ENCODE data around the gene DNM2. TPM values are rescaled to one million over a fixed set of nuclear protein-coding genes. Genes with fewer than 3 reads are reported as not detected.
A peak's percentile ranks its signal among the peaks of the same experiment; 100 is the strongest.
"Not testable (repeated sequence)": the region's sequence is repeated elsewhere in the genome, so short reads cannot be mapped to it uniquely, and the experiment has no call there.

The DNM2 gene
- total RNA-seq, 1 donor from 2014 or later, result 227 TPM

- TF ChIP-seq CTCF (IDR thresholded peaks at IDR 0.05; ENCODE audit: partially characterized antibody, unreplicated experiment), result no peak
- H3K4me3 Mint-ChIP-seq (ENCODE audit: unreplicated experiment), result no peak overlapping the region
- H3K27me3 Mint-ChIP-seq (ENCODE audit: unreplicated experiment), result peaks cover 14% of the 10 kb centered on the region
- no peaks in the 10 kb centered on the region for H3K36me3 Mint-ChIP-seq (ENCODE audit: unreplicated experiment)
- no peak for DNase-seq
- H3K4me1 Mint-ChIP-seq (ENCODE audit: low read depth, unreplicated experiment), result peaks cover 12% of the 10 kb centered on the region
- peaks cover 13% of the 10 kb centered on the region for H3K9me3 Mint-ChIP-seq (ENCODE audit: unreplicated experiment)
- H3K27ac Mint-ChIP-seq (ENCODE audit: unreplicated experiment), result no peak overlapping the region
These were observed 151.1 kb downstream of the DNM2 start for GRCh38 chr19:10868872-10869547.

GRCh38 chr19:10869872-10870311 lies 152.0 kb downstream of the DNM2 start:
- H3K27ac Mint-ChIP-seq (ENCODE audit: unreplicated experiment), result peak overlapping the region; percentile 97
- H3K4me1 Mint-ChIP-seq (ENCODE audit: low read depth, unreplicated experiment), result peaks cover 11% of the 10 kb centered on the region
- H3K27me3 Mint-ChIP-seq (ENCODE audit: unreplicated experiment), result peaks cover 12% of the 10 kb centered on the region
- H3K36me3 Mint-ChIP-seq (ENCODE audit: unreplicated experiment); DNase-seq: not testable (repeated sequence)
- peaks cover 13% of the 10 kb centered on the region for H3K9me3 Mint-ChIP-seq (ENCODE audit: unreplicated experiment)
- peak overlapping the region; percentile 87 for H3K4me3 Mint-ChIP-seq (ENCODE audit: unreplicated experiment)

- Mint-ChIP-seq H3K9me3 (ENCODE audit: unreplicated experiment) (peaks cover 13% of the 10 kb centered on the region), H3K4me1 (ENCODE audit: low read depth, unreplicated experiment) (peaks cover 14% of the 10 kb centered on the region), H3K36me3 (ENCODE audit: unreplicated experiment) (no peaks in the 10 kb centered on the region), H3K4me3 (ENCODE audit: unreplicated experiment) (peak overlapping the region; percentile 87), H3K27me3 (ENCODE audit: unreplicated experiment) (peaks cover 12% of the 10 kb centered on the region), H3K27ac (ENCODE audit: unreplicated experiment) (peak overlapping the region; percentile 97)
- TF ChIP-seq CTCF (IDR thresholded peaks at IDR 0.05; ENCODE audit: partially characterized antibody, unreplicated experiment), result no peak
- DNase-seq, result no peak
These were observed 152.6 kb downstream of the DNM2 start for GRCh38 chr19:10870501-10870954.

GRCh38 chr19:10870955-10871603 lies 153.2 kb downstream of the DNM2 start, which contains the start of gene CARM1:
Gene CARM1 (plus strand): TSS chr19:10871553. CDS start chr19:10871703, 150 bp downstream.
- TF ChIP-seq CTCF (IDR thresholded peaks at IDR 0.05; ENCODE audit: partially characterized antibody, unreplicated experiment), result peak; percentile 68
- H3K36me3 Mint-ChIP-seq (ENCODE audit: unreplicated experiment), result no peaks in the 10 kb centered on the region
- H3K27me3 Mint-ChIP-seq (ENCODE audit: unreplicated experiment), result peaks cover 12% of the 10 kb centered on the region
- peak; percentile 99 for DNase-seq
- peaks cover 14% of the 10 kb centered on the region for H3K4me1 Mint-ChIP-seq (ENCODE audit: low read depth, unreplicated experiment)
- peak within 1 kb of the TSS; percentile 99 for H3K4me3 Mint-ChIP-seq (ENCODE audit: unreplicated experiment)
- peaks cover 13% of the 10 kb centered on the region for H3K9me3 Mint-ChIP-seq (ENCODE audit: unreplicated experiment)
- peak within 1 kb of the TSS; percentile 97 for H3K27ac Mint-ChIP-seq (ENCODE audit: unreplicated experiment)

GRCh38 chr19:10871711-10872545 lies 154.0 kb downstream of the DNM2 start:
- Mint-ChIP-seq H3K4me3 (ENCODE audit: unreplicated experiment) (peak overlapping the region; percentile 99), H3K36me3 (ENCODE audit: unreplicated experiment) (no peaks in the 10 kb centered on the region), H3K4me1 (ENCODE audit: low read depth, unreplicated experiment) (peaks cover 14% of the 10 kb centered on the region), H3K27me3 (ENCODE audit: unreplicated experiment) (peaks cover 12% of the 10 kb centered on the region), H3K27ac (ENCODE audit: unreplicated experiment) (peak overlapping the region; percentile 97), H3K9me3 (ENCODE audit: unreplicated experiment) (peaks cover 13% of the 10 kb centered on the region)
- DNase-seq, result peak; percentile 77
- peak; percentile 61 for TF ChIP-seq CTCF (IDR thresholded peaks at IDR 0.05; ENCODE audit: partially characterized antibody, unreplicated experiment)
